ENCODE data around the gene ACAD8. TPM values are rescaled to one million over a fixed set of nuclear protein-coding genes. Genes with fewer than 3 reads are reported as not detected.
"Not testable (repeated sequence)": the region's sequence is repeated elsewhere in the genome, so short reads cannot be mapped to it uniquely, and the experiment has no call there.

Gene ACAD8
- total RNA-seq, 1 donor from 2014 or later: 13.9 TPM

- ATAC-seq: no peak
These were observed 12.8 kb upstream of the ACAD8 start for GRCh38 chr11:134240592-134240991.

GRCh38 chr11:134242376-134242775, 11.0 kb upstream of the ACAD8 start:
- ATAC-seq: no peak

- no peak for ATAC-seq
These were observed 9.5 kb upstream of the ACAD8 start for GRCh38 chr11:134243913-134244312.

DNA sequence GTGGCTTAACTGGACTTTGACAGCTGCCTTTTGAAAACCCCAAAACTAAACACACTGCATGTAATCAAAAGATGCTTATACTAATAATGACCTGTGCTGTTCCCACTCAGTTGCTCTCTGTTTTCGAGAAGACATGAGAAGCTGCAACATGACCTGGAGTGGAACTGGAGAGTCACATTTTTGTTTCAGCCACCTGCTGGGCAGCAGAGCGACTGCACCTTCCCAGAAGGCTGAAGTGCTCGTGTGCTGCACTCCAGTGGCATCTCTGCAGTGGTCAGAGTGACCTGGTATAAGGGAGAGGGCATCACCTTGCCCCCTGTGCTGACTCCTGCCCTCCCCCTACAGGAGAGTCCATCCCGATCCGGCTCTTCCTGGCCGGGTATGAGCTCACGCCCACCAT, 8.8 kb upstream of the ACAD8 start:
- ATAC-seq: peak; percentile 45

GRCh38 chr11:134245434-134245833, 7.9 kb upstream of the ACAD8 start:
- ATAC-seq: no peak

GRCh38 chr11:134246100-134246499, 7.3 kb upstream of the ACAD8 start:
- no peak for ATAC-seq

DNA sequence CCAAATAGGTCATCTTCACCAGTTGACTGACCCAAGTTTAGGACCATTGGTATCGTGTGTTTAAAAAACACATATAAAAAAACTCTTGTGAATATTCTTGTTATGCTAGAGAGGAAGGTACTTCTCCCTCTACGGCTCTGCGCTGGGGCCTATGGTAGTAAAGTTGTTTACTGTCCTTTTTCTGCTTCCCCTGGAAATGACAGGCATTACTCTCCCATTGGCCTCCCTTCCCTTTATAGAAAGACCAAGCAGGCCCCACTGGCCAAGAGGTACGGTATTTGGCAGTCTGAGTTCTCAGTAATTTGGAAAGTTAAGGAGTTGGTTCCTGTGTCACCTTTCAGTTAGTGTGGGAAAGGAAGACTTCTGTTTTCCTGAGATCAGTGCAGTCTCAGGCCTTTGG, 6.7 kb upstream of the ACAD8 start:
- ATAC-seq: no peak

DNA sequence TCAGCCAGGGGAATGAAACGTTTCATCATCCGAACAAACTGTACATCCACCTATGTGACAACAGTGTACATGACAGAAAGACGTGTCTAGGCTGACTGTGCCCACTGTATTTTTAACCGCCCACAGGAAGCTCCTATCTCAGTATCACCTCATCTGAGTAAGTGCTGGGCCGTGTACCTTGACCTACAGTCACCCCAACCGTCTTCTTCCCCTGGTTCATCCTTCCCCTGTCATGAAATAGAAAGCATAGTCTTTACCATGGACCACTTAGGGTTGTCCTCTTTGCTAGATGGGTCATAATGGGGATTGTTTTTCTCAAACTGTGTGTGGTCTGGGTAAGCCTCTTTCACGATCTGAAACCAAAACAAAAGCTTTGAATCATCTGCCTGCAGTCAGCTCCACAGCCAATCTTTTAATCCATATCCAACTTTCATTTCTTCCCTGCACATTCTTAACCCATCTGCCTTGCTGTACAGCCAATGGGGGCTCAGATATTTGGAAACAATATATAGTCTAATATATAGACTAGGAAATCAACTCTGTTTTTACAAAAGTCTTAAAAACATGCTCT, 4.4 kb upstream of the ACAD8 start:
- ATAC-seq: no peak

DNA sequence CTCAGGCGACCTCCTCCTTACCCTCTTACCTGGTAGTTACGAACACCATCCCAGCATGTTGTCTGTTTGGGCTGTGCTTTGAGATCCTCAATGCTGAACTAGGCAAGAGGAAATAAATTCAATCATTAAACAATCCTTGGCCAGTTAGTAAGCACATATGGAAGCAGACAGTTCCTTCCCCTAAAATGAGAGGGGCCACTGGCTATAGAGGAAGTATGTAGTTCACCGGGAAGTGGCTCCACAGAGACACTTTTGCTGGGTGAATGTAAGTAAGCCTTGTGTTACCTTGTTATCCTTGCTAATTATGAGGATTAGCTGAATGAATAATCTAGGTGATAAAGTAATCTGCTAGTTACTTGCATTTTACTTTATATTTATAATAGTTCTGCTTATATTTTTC, 3.1 kb upstream of the ACAD8 start:
- ATAC-seq: no peak

DNA sequence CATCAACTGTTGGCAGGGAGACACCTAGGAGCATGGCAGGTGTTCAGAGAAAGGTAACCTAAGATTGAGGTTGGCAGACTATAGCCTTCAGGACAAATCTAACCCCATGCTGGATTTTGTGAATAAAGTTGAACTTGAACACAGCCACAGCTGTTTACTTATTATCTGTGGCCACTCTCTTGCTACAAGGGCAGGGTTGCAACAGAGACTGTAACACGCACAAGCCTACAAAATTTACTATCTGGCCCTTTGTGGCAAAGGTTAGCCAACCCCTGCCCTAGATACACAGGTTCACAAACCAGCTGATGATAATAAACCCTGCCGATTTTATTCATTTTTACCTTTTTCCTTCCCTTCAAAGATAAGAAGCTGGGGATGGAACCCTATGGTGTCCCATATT, 2.7 kb upstream of the ACAD8 start:
- no peak for ATAC-seq

DNA sequence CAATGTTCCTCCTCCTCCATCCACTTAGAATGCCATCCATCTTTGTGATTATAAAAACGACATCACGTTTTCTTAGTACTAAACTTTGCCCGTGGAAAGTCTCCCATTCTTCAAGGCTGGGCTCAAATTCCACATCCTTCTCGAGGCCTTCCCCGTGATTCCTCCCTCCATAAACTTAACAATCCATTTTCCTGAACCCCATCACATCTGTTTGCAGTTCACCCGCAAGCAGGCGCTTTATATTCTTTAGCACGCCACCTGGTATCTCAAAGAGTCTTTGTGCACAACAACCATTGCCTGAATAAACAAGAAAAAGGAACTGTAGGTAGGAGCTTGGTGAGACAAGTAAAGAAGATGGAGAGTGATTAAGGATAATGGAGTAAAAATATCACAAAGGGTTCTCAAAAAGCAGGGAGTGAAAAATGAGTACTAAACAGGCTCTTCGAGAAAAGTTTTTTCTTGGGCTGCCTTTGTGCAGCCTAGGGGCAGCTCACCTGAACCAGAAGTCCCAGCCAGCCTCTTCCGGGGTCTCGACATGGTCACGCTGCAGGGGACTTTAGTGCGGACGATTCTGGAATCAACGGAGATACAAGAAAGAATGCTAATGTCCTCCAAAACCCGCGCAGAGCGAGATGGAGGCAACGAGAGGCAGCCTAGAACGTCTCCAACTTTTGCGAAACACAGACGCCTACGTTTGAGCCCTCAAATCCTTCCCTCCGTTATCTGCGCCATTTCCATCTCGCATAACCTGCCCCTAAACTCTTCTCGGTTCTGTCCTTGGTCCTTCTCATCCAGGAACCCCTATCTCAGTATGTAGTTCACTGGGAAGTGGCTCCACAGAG, 801 bp upstream of the ACAD8 start:
- peak; percentile 9 for ATAC-seq

GRCh38 chr11:134254433-134255183, 1.2 kb downstream of the ACAD8 start:
- no peak for ATAC-seq

DNA sequence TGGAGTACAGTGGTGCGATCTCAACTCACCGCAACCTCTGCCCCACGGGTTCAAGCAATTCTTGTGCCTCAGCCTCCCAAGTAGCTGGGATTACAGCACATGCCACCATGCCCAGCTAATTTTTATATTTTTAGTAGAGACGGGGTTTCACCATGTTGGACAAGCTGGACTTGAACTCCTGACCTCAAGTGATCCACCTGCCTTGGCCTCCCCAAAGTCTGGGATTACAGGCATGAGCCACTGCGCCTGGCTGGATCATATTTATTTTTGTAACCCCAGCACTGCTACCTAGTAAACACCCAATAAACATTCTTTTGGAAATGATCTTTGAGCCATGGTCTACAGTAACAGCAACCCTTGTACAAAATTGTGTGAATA, 1.8 kb downstream of the ACAD8 start:
- ATAC-seq: not testable (repeated sequence)

GRCh38 chr11:134257101-134257500, 3.7 kb downstream of the ACAD8 start:
- no peak for ATAC-seq

GRCh38 chr11:134258577-134258976, 5.2 kb downstream of the ACAD8 start:
- ATAC-seq: peak; percentile 53

GRCh38 chr11:134260503-134260902, 7.1 kb downstream of the ACAD8 start:
- ATAC-seq: no peak

- no peak for ATAC-seq
These were observed 7.6 kb downstream of the ACAD8 start for GRCh38 chr11:134260983-134261382.

- ATAC-seq: no peak
These were observed 8.5 kb downstream of the ACAD8 start for GRCh38 chr11:134261626-134262488.

- no peak for ATAC-seq
These were observed 11.8 kb downstream of the ACAD8 start for GRCh38 chr11:134264966-134265764.

DNA sequence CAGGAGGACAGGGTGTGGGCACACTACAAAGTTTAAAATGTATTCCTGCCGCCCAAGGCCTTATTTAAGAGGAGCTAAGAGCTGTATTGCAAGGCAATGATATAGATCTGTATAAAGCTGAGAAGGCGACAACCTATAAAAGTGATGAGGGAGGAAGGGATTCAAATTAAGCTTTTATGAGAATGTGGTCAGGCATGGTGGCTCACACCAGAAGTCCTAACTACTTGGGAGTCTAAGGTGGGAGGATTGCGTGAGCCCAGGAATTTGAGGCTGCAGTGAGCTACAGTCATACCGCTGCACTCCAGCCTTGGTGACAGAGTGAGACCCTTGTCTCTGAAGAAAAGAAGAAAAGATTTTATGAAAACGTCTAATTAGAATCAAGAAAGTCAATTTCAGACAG, 13.1 kb downstream of the ACAD8 start:
- no peak for ATAC-seq

DNA sequence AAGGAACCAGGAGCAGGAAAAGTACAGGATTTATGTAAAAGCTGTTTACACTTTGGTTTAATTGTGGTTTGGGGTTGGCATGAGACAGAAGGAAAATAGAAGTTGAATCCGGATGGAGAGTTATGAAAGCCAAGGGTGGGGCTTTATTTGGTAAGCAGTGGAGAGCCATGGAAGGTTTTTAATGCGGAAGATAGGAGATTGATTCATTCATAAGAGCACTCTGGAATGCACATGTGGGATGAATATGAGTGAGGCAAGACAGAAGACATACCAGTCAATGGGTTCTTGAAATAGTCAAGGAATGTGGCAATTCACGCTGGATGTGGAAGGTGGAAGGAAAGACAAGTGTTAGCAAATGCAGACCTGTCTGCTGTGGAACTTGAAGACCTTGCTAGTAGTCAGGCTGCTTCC, 13.5 kb downstream of the ACAD8 start:
- peak; percentile 72 for ATAC-seq

- ATAC-seq: no peak
These were observed 14.1 kb downstream of the ACAD8 start for GRCh38 chr11:134267461-134267860.
